Hypothalamus (tissue), 51 donors: Measurements from ENCODE around the gene CA10.

ENCODE experiments used
- DNase-seq, 51 donors: peaks; one replicate each; lab custom pipeline; 2025; lab: John Stamatoyannopoulos, UW

The CA10 gene

DNA sequence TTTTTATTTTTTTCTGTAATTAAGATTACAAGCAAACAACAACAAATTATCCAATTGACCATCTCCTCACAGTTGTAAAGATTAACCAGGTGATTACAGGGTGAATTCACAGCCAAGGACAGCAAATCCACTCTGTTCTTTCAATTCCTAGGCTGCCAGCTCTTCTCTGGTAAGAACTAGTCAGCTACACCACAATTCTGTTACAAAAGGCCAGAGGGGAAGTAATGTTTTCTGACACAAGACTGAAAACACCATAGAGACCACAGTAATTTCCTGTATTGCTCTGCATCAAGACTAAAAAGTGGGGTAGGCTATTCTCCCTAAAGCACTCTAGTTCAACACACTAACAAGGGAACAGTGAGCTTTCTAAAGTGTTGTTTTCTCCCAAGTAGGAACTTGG lies 10.6 kb downstream of the CA10 start:
- no peak for DNase-seq

DNA sequence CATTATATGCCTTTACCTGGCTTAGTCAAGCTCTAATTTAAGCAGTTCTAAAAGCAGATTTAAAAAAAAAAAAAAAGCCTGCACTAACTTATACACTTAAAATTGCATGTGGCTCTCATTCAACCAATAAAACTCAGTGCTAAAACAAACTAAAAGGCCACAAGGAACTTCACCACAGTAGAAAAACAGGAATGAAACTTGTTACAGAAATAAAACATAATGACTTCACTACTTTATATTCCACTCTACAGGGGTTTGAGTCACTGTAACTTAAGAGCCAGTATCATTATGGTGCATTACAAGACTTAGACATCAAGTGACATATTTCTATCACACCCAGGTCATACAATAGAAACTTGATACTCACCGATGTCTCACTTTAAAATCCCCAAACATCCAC lies 11.1 kb downstream of the CA10 start:
- DNase-seq = no peak

GRCh38 chr17:52145476-52145875 lies 13.0 kb downstream of the CA10 start:
- DNase-seq = no peak

DNA sequence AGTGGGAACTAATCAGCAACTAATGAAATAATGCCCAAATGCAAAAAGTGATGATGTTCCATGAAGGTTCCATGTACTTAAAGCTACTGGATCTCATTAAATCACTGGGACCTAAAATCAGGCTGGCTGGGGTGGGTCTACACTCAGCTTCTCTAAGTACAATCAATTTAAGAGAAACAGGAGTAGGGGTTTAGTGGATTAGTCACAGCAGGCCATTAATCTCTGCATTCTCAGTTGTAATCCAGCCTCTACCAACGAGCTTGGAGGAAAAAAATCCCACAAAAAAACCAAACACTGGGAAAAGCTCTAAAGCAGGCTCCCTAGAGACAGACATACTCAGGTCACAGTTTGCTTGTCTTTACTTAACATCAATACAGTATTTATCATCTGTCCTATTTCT lies 15.0 kb downstream of the CA10 start:
- no peak for DNase-seq

GRCh38 chr17:52140601-52141000 lies 17.9 kb downstream of the CA10 start:
- no peak for DNase-seq

DNA sequence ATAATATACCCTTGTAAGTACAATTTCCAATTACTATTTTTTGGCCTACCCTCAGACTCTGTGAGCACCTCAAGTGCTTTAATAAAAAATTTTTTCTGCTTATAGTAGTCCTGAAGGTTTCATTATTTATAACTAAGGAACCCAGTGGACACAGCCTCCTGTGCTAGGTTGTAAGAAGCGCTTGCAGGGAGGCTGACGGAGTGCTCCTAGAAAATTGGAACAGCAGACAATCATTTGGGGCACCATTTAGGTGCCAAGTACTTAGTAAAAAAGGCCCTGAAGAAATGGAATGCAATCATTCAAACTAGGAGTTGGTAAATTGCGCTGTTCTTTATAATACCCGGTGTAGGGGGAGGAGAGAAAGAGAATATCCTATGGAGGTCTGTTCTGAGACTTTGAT lies 19.8 kb downstream of the CA10 start:
- DNase-seq = no peak

GRCh38 chr17:52138350-52138749 lies 20.2 kb downstream of the CA10 start:
- DNase-seq = no peak

DNA sequence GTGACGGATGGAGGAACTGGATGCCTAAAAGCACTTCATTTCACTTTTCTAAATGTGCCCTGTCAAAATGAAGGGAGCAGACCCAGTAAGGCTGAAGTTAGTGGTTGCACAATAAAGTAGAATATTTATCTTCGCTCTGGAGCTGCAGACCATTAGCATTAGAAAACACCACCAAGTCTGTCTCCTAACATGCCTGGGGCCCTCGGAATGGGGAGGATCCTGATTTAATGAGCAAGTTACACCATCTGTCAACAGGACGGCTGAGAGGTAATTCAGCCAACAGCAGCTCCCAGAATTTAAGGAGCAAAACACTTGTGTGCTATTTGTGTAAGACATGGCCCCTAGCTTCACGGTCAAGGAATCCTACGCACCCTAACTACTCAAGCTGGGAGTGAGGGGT lies 22.3 kb downstream of the CA10 start:
- DNase-seq = no peak

GRCh38 chr17:52134641-52135040 lies 23.9 kb downstream of the CA10 start:
- no peak for DNase-seq

DNA sequence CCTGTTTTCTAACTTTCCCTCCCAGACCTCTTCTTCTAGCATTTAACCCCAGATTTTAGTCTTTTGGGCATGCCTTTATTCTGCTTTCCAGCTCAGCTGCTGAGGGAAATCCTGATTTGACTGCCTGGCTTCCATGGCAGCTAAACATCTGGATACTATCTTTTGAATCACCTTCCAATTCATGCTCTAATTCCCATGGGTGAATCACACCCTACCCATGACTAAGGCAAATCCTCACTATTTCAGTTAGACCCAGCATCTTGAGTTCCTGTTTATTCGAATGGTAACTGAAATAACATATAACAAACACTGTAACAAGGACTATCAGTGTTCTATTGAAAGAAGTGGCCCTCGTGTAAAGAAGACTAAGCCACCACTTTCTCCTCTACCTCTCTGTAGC lies 29.8 kb downstream of the CA10 start:
- DNase-seq = no peak

DNA sequence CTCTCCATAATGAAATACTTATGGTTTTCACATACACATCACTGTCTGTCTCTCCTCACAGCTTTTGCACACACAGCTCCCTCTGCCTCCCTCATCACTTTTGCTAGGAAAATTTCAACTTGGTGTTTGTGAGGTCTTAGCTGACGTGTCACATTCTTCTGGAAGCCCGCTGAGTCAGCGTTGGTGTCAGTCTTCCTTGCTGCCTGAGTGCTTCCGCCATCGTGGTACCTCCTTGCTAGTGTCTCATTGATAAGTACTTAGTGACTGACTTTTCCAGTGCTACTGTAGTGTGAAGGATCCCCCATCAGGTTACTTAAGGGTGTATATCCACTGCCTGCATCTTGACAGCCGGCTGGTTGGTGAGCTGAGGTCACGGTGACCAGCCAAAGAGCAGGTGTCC lies 33.5 kb downstream of the CA10 start:
- no peak for DNase-seq

GRCh38 chr17:52124561-52124960 lies 34.0 kb downstream of the CA10 start:
- no peak for DNase-seq

GRCh38 chr17:52120465-52120864 lies 38.0 kb downstream of the CA10 start:
- no peak for DNase-seq

DNA sequence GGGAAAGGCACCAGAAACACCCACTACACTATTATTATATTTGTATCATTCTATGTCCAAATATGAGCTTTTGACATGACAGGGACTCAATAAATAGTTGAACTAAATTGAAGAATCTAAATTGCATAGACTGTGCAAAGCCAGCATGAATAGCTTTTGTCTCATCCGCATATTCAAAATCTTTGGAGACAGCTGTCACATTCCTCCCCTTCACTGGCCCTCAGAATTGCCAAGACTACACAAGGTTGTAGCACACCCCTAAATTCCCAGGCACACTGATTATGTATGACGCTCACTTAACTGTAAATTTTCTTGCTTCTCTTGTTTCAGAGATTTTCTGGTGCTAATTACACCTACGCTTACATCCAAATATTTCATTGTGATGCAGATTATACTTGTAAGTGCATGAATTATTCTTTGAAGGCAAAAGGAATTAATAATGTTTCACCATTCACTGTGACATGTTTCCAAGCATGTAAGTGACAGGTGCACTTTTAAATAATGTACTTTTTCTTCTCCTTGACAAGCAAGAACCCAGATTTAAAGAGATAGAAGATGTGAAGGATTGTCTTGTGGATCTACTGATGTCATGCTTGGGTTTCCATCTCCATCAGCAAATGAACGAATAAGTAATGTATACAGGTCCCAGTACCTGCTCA lies 47.5 kb downstream of the CA10 start:
- DNase-seq = peak in 1 of 51 donors; percentile 3

DNA sequence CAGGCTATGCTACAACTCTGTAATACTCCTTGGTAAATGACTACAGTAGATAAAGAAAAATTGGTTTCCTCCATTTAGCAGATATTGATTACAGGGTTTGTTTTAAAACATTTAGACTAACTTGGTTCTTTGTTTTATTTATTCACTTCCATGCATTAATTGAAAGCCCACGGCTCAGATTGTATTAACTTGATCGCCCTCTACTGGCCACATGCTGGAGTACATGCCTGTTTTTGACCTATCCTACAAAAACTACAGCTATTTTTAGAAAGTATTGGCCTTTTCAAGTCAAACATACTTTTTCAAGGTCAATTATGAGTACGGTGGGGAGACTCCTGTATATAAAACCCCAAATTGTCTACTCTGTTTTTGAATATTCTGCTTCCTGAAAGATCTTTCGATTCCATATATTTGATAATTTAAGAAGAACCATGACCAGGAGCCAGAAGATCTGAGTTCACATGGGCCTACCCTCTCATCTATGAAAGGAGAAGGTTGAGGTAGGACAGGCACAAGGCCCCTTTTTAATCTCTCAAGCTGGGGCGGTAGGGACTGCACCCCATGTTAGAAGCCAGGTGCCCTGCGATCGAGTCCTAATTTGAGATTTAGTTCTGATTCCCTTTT lies 51.8 kb downstream of the CA10 start:
- DNase-seq = peak in 24 of 51 donors; percentile 1 to 50 (median 10)

DNA sequence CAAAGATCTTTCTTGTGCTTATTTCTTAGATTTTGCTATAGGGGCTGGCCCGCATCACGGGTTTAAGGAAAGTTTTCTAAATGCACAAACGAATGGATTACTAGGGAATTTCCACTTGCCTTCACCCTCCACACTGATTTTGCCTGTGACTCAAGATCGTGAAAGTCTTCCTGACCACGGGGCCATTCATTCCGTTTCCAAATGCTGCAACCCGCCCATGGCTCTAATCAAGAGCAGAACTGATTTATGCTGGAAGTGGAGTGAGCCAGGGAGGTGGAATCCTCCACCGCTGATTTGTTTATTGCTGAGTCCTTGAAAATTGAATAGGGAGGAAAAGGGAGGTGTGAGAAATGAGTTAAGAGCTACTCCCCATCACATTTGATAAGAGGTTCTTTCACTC lies 52.4 kb downstream of the CA10 start:
- DNase-seq = no peak

GRCh38 chr17:52105591-52105990 lies 52.9 kb downstream of the CA10 start:
- DNase-seq = no peak

DNA sequence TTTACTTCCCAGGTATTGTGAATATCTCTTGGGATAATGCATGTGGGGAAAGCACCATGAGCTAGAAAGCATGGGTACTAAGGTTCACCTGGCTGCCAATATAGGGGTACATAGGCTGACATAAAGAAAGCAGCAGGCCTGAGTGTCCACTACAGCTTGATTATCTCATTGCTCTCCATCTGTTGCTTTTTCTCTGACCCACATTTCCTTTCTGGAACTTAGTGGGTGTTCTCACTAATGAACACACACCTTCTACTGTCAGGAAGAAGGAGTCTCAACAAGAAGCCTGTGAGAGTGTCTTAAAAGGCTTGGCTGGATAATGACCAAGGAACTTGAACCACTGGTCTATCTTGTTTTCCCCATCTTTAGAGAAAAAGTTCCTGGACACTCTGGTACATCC lies 62.5 kb downstream of the CA10 start:
- DNase-seq = no peak

- DNase-seq = no peak
Observed at GRCh38 chr17:52084176-52084575, 74.3 kb downstream of the CA10 start.

GRCh38 chr17:52079496-52079895 lies 79.0 kb downstream of the CA10 start:
- no peak for DNase-seq

DNA sequence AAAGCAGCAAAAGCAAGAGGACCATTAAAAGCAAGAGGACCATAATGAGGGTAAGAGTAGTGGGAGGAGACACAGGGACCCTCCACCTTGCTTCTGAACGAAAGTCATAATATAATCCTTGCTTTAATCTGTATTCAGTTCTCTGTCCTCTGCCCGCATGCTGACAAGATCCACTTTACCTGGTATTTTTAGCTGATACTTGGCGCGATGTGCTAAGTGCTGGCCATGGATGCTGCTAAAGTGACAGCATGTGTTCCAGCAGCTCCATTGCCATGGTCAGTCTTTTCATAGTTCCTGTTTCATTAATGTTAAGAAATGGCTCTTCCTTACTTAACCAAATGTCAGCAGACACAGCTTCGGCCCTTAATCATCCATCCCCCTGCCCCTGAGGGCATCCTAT lies 86.8 kb downstream of the CA10 start:
- no peak for DNase-seq

GRCh38 chr17:52064791-52065211 lies 93.7 kb downstream of the CA10 start:
- DNase-seq = no peak

DNA sequence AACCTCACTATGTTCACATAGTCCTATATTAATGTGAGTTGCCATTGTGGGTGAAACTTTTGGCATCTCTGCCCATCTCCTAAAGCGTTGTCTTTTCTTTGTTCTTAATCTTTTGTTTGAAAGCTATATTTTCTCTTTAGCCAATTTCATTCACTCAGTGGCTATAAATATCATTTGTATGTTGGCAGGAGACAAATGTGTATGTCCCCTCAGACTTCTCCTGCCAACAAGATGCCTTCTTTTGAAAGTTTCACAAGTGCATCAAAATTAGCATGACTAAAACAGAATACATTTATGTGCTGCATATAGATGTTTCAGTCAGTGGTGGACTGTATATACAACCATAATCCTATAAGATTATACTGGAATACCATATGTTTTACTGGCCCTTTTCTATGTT lies 109.0 kb downstream of the CA10 start:
- DNase-seq = no peak
